SK-N-SH treated with all-trans-retinoic acid at 6 μM for 48 hours (cell line): ENCODE data around the gene WDR54.

Experiments used
- ATAC-seq: fragments of 200-7000 bp; cut with Tn5 transposase; 3 replicates; pipeline ENCODE4 v1.9.1; 2020; ENCODE audit warnings: mild to moderate bottlenecking, moderate library complexity
- ARNTL ChIP-seq: fragments of 450-650 bp; formaldehyde crosslinking; IDR thresholded peaks from 2 replicates; pipeline ENCODE4 v1.5.0; 2020; ENCODE audit warnings: low read depth, mild to moderate bottlenecking, moderate library complexity, borderline replicate concordance
- BACH2 ChIP-seq: fragments of 250-450 bp; sonication (Bioruptor Pico); IDR thresholded peaks from 2 replicates; pipeline ENCODE4 v1.9.0; 2021; ENCODE audit warnings: mild to moderate bottlenecking, borderline replicate concordance
- CREB5 ChIP-seq: fragments of 250-450 bp; sonication (Bioruptor Pico); IDR thresholded peaks from 2 replicates; pipeline ENCODE4 v1.5.1; 2020; ENCODE audit warnings: low read depth, mild to moderate bottlenecking, moderate library complexity
- CSDC2 ChIP-seq: fragments of 250-450 bp; sonication (Bioruptor Pico); IDR thresholded peaks from 2 replicates; pipeline ENCODE4 v1.5.0; 2020; ENCODE audit warnings: mild to moderate bottlenecking, moderate library complexity
- CSRNP3 ChIP-seq: fragments of 250-450 bp; sonication (Bioruptor Pico); IDR thresholded peaks from 2 replicates; pipeline ENCODE4 v1.5.1; 2021; ENCODE audit warnings: mild to moderate bottlenecking, moderate library complexity
- ESRRG ChIP-seq: fragments of 250-450 bp; sonication (Bioruptor Pico); IDR thresholded peaks from 2 replicates; pipeline ENCODE4 v1.6.1; 2021; ENCODE audit warnings: mild to moderate bottlenecking
- GLIS3 ChIP-seq: fragments of 250-450 bp; sonication (Bioruptor Pico); IDR thresholded peaks from 2 replicates; pipeline ENCODE4 v1.5.0; 2020; ENCODE audit warnings: mild to moderate bottlenecking, moderate library complexity
- ISL1 ChIP-seq: fragments of 250-450 bp; sonication (Bioruptor Pico); IDR thresholded peaks from 2 replicates; pipeline ENCODE4 v2.1.2; 2022; ENCODE audit warnings: mild to moderate bottlenecking, moderate library complexity
- OSR1 ChIP-seq: fragments of 250-450 bp; sonication (Bioruptor Pico); IDR thresholded peaks from 2 replicates; pipeline ENCODE4 v1.8.0; 2022; ENCODE audit warnings: moderate library complexity, mild to moderate bottlenecking, inconsistent platforms
- POU6F1 ChIP-seq: fragments of 250-450 bp; sonication (Bioruptor Pico); IDR thresholded peaks from 2 replicates; pipeline ENCODE4 v1.8.0; 2021; ENCODE audit warnings: low read depth, mild to moderate bottlenecking, moderate library complexity, borderline replicate concordance
- PPARA ChIP-seq: fragments of 250-450 bp; sonication (Bioruptor Pico); IDR thresholded peaks from 2 replicates; pipeline ENCODE4 v1.5.0; 2020; ENCODE audit warnings: mild to moderate bottlenecking, borderline replicate concordance
- TCF4 ChIP-seq: fragments of 250-450 bp; sonication (Bioruptor Pico); IDR thresholded peaks from 2 replicates; pipeline ENCODE4 v1.8.0; 2021; ENCODE audit warnings: mild to moderate bottlenecking, moderate library complexity, borderline replicate concordance
- TOX ChIP-seq: fragments of 250-450 bp; sonication (Bioruptor Pico); IDR thresholded peaks from 2 replicates; pipeline ENCODE4 v1.8.0; 2021; ENCODE audit warnings: mild to moderate bottlenecking, moderate library complexity, borderline replicate concordance
- TSHZ2 ChIP-seq: fragments of 250-450 bp; sonication (Bioruptor Pico); IDR thresholded peaks from 2 replicates; pipeline ENCODE4 v1.5.0; 2020; ENCODE audit warnings: mild to moderate bottlenecking, moderate library complexity
- ZFP3 ChIP-seq: fragments of 250-450 bp; sonication (Bioruptor Pico); IDR thresholded peaks from 2 replicates; pipeline ENCODE4 v1.5.0; 2020; ENCODE audit warnings: mild to moderate bottlenecking, moderate library complexity
- ZFP30 ChIP-seq: fragments of 450-650 bp; formaldehyde crosslinking; IDR thresholded peaks from 2 replicates; pipeline ENCODE4 v1.5.0; 2022; ENCODE audit warnings: mild to moderate bottlenecking, moderate library complexity
- ZNF565 ChIP-seq: fragments of 450-650 bp; formaldehyde crosslinking; conservative IDR thresholded peaks from 2 replicates; pipeline ENCODE4 v1.5.0; 2020; ENCODE audit warnings: low read depth, mild to moderate bottlenecking, moderate library complexity
- ZNF70 ChIP-seq: fragments of 450-650 bp; formaldehyde crosslinking; IDR thresholded peaks from 2 replicates; pipeline ENCODE4 v1.5.0; 2020; ENCODE audit warnings: mild to moderate bottlenecking, moderate library complexity
- TF ChIP-seq, protein P1 (sequence below): fragments of 250-450 bp; sonication (Bioruptor Pico); IDR thresholded peaks from 2 replicates; pipeline ENCODE4 v1.8.0; 2020; ENCODE audit warnings: mild to moderate bottlenecking, moderate library complexity, borderline replicate concordance

WDR54 gene

GRCh38 chr2:74472945-74473258 lies 51.4 kb downstream of the WDR54 start:
- no peak for TF ChIP-seq ZNF565 (CRISPR knock-in tag)
- no peak for TF ChIP-seq ESRRG (CRISPR knock-in tag)
- no peak for TF ChIP-seq BACH2
- no peak for TF ChIP-seq CSRNP3 (CRISPR knock-in tag)
- TF ChIP-seq TSHZ2 (CRISPR knock-in tag): no peak
- no peak for TF ChIP-seq CSDC2
- TF ChIP-seq POU6F1 (CRISPR knock-in tag): no peak
- TF ChIP-seq ZNF70 (CRISPR knock-in tag): no peak
- no peak for TF ChIP-seq ZFP3
- peak; percentile 4 for ATAC-seq

- TF ChIP-seq CSRNP3 (CRISPR knock-in tag) (no peak), TCF4 (CRISPR knock-in tag) (no peak), POU6F1 (CRISPR knock-in tag) (no peak), ARNTL (no peak), OSR1 (CRISPR knock-in tag) (no peak), ZFP30 (no peak), ZNF70 (CRISPR knock-in tag) (no peak), BACH2 (no peak)
- TF ChIP-seq, protein P1, sequence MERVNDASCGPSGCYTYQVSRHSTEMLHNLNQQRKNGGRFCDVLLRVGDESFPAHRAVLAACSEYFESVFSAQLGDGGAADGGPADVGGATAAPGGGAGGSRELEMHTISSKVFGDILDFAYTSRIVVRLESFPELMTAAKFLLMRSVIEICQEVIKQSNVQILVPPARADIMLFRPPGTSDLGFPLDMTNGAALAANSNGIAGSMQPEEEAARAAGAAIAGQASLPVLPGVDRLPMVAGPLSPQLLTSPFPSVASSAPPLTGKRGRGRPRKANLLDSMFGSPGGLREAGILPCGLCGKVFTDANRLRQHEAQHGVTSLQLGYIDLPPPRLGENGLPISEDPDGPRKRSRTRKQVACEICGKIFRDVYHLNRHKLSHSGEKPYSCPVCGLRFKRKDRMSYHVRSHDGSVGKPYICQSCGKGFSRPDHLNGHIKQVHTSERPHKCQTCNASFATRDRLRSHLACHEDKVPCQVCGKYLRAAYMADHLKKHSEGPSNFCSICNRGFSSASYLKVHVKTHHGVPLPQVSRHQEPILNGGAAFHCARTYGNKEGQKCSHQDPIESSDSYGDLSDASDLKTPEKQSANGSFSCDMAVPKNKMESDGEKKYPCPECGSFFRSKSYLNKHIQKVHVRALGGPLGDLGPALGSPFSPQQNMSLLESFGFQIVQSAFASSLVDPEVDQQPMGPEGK: no peak
- ATAC-seq: no peak
Observed at GRCh38 chr2:74474481-74474880, 53.0 kb downstream of the WDR54 start.

GRCh38 chr2:74474899-74475298 lies 53.4 kb downstream of the WDR54 start:
- TF ChIP-seq ZNF565 (CRISPR knock-in tag) (no peak), PPARA (no peak), ISL1 (CRISPR knock-in tag) (no peak), GLIS3 (CRISPR knock-in tag) (no peak), ESRRG (CRISPR knock-in tag) (no peak), ARNTL (no peak), CSRNP3 (CRISPR knock-in tag) (no peak), TOX (CRISPR knock-in tag) (no peak), CREB5 (CRISPR knock-in tag) (no peak), CSDC2 (no peak), ZFP3 (no peak)
- ATAC-seq: no peak
